DOHH2 (cell line): Measurements from ENCODE around the gene TEX48.

Experiments
- EZH2phosphoT487 ChIP-seq: fragments of 200-600 bp; sonication (generic); IDR thresholded peaks from 2 replicates; pipeline ENCODE4 v1.6.1; 2017; ENCODE audit warnings: borderline replicate concordance, mild to moderate bottlenecking, antibody characterized with exemption, low read length, moderate library complexity, mixed read lengths
- TF ChIP-seq, protein P1 (sequence below): fragments of 200-600 bp; sonication (generic); IDR thresholded peaks from one replicate; pipeline ENCODE4 v1.5.1; 2014; ENCODE audit warnings: antibody characterized with exemption, mild to moderate bottlenecking, low read depth, low read length; ENCODE audit not compliant: poor library complexity, severe bottlenecking

DNA sequence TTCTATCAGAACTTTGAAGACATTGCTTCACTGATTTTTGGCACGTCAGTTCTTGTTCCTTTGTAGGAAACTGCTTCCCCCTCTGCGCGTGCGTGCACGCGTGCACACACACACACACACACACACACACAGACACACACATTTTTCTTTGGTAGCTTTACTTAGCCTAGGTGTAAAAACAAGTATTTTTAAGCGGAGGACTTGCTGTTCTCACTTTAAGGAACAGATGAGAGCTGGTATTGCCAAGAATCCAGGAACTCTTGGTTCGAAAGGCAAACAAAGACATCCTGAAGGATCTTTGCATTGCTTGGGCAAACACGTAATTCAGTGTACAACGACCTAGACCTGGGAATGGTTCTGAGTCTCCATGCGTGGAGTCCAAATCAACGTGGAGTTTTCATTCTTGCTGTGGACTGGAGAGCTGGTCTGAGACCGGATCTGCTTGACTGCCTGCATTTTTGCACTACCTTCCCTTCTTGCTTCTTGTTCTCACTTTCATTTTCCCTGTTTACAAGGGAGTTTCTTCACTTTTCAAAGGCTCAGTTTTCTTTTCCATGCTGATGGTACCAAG, 62.7 kb downstream of the TEX48 start:
- TF ChIP-seq, protein P1, sequence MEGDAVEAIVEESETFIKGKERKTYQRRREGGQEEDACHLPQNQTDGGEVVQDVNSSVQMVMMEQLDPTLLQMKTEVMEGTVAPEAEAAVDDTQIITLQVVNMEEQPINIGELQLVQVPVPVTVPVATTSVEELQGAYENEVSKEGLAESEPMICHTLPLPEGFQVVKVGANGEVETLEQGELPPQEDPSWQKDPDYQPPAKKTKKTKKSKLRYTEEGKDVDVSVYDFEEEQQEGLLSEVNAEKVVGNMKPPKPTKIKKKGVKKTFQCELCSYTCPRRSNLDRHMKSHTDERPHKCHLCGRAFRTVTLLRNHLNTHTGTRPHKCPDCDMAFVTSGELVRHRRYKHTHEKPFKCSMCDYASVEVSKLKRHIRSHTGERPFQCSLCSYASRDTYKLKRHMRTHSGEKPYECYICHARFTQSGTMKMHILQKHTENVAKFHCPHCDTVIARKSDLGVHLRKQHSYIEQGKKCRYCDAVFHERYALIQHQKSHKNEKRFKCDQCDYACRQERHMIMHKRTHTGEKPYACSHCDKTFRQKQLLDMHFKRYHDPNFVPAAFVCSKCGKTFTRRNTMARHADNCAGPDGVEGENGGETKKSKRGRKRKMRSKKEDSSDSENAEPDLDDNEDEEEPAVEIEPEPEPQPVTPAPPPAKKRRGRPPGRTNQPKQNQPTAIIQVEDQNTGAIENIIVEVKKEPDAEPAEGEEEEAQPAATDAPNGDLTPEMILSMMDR = no peak
- TF ChIP-seq EZH2phosphoT487 = no peak
